Fibroblast of pulmonary artery (primary cell): ENCODE results near the gene UNC5A.

Experiments used
- DNase-seq: peaks from one replicate; pipeline ENCODE4 v3.0.0-alpha.2; 2010; ENCODE audit warnings: low read depth
- H3K4me3 ChIP-seq: replicated peaks from 2 replicates; pipeline ENCODE4 v1.5.1; 2011; ENCODE audit warnings: low read depth, mild to moderate bottlenecking, control low read depth, low read length, moderate library complexity
- TF ChIP-seq, protein P1 (sequence below): IDR thresholded peaks from 2 replicates; pipeline ENCODE4 v1.5.1; 2011; ENCODE audit warnings: mild to moderate bottlenecking, control low read depth, low read length, inconsistent platforms; ENCODE audit errors: missing control alignments

The UNC5A gene

DNA sequence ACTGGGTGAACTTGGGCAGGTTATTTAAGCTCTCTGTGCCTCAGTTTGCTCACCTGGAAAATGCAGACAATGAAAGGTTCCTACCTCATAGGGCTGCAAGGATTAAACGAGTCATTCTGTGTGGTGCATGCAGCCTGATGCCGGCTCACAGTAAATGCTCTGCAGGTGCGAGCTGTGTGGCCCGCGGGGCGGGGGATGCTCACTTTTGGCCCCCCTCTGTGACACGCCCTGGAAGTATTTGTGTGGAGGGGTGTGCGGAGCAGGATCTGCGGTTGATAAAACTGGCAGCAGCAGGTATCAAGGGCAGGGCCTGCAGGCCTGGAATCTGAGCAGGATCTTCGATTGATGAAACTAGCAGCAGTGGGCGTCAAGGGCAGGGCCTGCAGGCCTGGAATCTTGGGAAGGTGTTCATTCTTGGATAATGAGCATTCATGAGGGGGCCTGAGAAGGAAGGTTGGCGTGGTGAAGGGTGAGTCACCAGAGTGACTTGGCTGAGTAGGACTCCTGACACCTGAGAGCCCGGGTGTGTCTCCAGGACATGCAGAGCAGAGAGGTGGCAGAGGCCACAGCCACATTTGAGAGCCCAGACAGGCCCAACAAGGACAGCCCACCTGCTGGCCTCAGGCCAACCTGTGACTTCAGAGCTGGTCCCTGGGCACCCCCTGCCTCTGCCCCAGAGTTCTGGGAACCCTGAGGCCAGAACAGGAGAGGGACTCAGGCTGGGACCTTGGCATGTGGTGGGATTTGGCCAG, 11.9 kb downstream of the UNC5A start:
- DNase-seq: no peak
- no peak overlapping the region for H3K4me3 ChIP-seq
- TF ChIP-seq, protein P1, sequence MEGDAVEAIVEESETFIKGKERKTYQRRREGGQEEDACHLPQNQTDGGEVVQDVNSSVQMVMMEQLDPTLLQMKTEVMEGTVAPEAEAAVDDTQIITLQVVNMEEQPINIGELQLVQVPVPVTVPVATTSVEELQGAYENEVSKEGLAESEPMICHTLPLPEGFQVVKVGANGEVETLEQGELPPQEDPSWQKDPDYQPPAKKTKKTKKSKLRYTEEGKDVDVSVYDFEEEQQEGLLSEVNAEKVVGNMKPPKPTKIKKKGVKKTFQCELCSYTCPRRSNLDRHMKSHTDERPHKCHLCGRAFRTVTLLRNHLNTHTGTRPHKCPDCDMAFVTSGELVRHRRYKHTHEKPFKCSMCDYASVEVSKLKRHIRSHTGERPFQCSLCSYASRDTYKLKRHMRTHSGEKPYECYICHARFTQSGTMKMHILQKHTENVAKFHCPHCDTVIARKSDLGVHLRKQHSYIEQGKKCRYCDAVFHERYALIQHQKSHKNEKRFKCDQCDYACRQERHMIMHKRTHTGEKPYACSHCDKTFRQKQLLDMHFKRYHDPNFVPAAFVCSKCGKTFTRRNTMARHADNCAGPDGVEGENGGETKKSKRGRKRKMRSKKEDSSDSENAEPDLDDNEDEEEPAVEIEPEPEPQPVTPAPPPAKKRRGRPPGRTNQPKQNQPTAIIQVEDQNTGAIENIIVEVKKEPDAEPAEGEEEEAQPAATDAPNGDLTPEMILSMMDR: no peak

DNA sequence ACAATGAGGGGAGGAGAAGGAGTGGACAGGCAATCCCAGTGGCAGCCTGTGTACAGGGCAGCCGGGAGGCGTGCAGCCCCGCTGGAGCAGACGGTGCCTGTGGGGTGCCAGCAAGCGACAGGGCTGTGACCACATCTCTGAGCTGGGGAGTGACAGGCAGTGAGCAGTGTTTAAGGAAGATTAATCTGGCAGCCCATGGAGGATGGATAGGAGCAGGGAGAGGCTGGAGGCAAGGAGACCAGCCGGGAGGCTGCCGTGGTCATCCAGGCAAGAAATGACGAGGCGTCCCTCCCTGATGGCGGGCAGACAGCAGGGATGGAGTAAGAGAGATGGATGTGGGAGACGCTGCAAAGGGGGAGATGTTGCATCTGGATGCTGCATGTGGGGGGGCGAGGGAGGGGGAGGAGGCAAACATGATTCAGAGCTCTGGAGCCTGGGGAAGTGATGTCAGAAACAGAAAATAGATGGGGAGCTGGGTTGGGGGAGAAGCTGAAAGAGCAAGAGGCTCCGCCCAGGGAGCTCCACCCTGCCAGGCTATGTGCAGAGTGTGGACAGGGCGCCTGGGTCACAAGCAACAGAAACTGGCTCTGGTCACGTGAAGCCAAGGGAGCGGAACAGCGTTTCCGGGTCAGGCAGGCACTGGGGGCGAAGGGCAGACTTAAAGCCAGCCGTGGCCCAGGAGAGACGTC, 12.6 kb downstream of the UNC5A start:
- H3K4me3 ChIP-seq: no peak overlapping the region
- DNase-seq: no peak
- TF ChIP-seq, protein P1: no peak

DNA sequence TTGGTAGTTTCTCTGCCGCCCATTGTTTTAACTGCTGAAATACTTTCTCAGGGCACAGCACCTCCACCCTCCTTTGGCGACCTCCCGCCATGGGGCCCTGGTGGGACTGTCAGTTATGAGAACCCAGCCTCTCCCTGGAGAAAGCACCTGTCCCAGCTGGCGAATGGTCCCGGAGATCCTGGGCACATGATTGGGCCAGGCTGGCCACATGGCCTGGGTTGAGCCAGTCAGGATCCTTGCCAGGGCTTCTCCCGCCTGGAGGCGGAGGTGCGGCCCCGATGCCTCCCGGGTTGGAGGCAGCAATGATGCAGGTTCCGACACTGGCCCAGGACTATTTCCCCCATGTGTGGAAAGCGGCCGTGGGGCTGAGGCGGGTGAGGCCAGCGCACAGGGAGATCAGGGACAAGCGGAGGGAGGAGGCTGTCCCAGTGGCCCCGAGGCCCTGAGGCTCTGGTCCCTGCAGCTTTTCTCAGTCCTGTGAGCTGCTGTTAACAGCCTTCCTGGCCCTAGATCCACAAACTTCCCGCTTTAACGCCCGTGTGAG, 13.6 kb downstream of the UNC5A start:
- no peak for DNase-seq

DNA sequence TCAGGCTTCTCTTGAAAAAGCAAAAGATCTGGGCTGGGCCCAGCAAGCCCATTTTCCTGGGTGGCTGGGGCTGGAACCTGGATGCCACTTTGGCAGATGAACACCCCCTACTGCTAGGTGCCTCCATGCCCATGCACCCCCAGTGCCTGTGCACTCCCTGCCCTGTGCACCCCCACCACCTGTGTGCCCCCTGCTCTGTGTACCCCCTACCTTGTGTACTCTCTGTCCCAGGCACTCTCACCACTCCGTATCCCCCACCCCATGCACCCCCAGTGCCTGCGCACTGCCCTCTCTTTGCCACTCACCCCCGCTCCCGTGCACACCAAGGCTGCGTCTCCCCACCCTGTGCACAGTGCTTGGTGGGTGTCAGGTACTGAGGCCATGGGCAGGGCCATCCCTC, 14.2 kb downstream of the UNC5A start:
- TF ChIP-seq, protein P1: no peak
- no peak for DNase-seq
- H3K4me3 ChIP-seq: no peak overlapping the region

More for the DNA sequence above, 13.6 kb downstream of the UNC5A start:
- TF ChIP-seq, protein P1: no peak
- no peak overlapping the region for H3K4me3 ChIP-seq

DNA sequence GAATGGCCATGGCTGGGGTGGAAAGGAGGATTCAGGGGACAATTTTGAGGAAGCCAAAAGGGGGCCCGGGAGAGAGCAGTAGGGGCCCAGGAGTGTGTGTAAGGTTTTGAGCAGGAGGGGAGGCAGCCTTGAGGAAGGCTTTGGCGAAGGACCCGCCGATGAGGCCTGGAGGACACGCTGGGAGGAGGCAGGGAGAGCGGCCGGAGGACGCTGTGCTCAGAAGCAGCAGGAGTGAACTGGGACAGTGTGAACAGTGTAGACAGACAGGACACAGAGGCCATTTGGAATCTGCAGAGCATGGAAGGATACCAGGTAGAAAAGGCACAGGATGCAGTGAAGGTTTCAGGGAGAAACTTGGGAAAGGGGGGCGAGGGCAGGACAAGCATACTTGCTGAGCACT, 14.9 kb downstream of the UNC5A start:
- DNase-seq: no peak
- no peak overlapping the region for H3K4me3 ChIP-seq
- TF ChIP-seq, protein P1: no peak

DNA sequence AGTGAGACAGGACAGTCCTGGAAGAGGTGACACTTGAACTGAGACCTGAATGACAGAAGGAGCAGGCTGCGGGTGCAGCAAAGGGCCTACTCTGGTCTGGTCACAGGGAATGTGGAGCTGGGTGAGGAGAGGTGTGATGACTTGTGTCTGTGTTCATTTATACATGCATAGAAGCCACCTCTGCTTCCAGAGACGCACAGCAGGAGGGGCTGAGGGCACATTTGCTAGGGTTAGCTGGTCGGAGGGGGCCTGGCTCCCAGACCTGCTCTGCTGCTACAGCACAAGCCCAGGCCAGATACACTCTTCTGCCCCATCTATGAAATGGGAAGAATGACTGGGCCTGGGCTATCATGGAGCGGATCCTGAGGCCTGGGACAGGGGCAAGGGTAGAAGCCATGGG, 15.6 kb downstream of the UNC5A start:
- H3K4me3 ChIP-seq: no peak overlapping the region
- TF ChIP-seq, protein P1: no peak
- no peak for DNase-seq
